ENCODE measurements around the gene RSPH6A.

DNA sequence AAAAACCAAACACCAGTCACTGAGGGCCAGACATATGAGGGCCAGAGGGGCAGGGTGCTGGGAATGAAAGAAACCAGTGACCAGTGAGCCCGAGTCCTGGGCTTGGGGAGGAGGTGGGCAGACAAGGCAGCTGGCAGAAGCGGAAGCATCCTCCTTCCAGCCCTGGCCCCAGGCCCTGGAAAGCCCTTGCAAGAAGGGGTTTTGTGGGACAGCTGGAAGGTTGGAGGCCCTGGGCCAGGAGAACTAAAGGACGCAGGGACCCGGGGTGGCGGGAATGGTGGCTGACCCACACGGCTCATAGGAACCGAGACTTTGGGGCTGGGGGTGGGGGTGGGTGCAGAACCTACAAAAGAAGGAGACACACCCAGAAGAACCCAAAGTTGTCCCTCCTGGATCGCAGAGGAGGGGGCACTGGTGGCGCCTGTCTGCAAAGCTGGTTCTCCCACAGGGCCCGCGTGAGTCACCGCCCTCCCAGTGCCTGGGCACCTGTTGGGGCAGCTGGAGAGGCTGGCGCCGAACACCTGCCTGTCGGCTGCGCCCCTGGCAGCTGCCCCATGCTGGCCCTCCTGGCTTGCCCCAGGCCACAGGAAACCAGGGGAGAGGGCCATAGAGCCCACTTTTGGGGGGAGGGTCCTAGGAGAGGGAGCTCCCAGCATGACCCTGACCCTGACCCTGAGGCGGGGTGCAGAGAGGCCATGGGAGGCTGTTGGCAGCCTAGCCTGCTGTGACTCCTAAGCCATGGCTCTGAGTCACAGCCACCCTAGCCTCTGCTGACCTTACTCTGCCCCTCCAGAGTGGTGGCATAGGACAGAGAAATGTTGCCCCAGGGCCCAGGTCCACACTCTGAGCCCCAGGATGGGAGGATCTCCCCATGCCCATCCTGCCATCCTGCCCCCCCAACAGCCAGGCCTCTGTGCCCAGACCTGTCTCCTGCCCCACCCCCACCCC lies 33.6 kb downstream of the RSPH6A start:
- TF ChIP-seq POLR2A (IDR thresholded peaks at IDR 0.05) = no peak
- TF ChIP-seq, protein P1, sequence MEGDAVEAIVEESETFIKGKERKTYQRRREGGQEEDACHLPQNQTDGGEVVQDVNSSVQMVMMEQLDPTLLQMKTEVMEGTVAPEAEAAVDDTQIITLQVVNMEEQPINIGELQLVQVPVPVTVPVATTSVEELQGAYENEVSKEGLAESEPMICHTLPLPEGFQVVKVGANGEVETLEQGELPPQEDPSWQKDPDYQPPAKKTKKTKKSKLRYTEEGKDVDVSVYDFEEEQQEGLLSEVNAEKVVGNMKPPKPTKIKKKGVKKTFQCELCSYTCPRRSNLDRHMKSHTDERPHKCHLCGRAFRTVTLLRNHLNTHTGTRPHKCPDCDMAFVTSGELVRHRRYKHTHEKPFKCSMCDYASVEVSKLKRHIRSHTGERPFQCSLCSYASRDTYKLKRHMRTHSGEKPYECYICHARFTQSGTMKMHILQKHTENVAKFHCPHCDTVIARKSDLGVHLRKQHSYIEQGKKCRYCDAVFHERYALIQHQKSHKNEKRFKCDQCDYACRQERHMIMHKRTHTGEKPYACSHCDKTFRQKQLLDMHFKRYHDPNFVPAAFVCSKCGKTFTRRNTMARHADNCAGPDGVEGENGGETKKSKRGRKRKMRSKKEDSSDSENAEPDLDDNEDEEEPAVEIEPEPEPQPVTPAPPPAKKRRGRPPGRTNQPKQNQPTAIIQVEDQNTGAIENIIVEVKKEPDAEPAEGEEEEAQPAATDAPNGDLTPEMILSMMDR (IDR thresholded peaks at IDR 0.05) = no peak
- TF ChIP-seq EP300 (IDR thresholded peaks at IDR 0.05) = no peak
